RWPE2 (cell line): Measurements from ENCODE around the gene KRT85.

ENCODE experiments used
- ATAC-seq: fragments of 200-7000 bp; cut with Tn5 transposase; 3 replicates; pipeline ENCODE4 v1.9.1; 2021; ENCODE audit warnings: low read depth
- DNase-seq: peaks from one replicate; pipeline ENCODE4 v3.0.0-alpha.2; 2020; ENCODE audit warnings: low spot score
- H3K27ac ChIP-seq: fragments of 450-650 bp; 2 replicates; pipeline ENCODE4 v1.5.1; 2017; ENCODE audit warnings: mild to moderate bottlenecking; ENCODE audit not compliant: poor library complexity, severe bottlenecking
- H3K27me3 ChIP-seq: fragments of 250-450 bp; sonication (Bioruptor Pico); 2 replicates; pipeline ENCODE4 v1.5.1; 2021; ENCODE audit warnings: mild to moderate bottlenecking, moderate library complexity; ENCODE audit not compliant: insufficient read depth, poor library complexity, severe bottlenecking
- H3K36me3 ChIP-seq: fragments of 250-450 bp; sonication (Bioruptor Pico); 2 replicates; pipeline ENCODE4 v1.5.1; 2020; ENCODE audit warnings: low read depth, mild to moderate bottlenecking, moderate library complexity
- H3K4me1 ChIP-seq: fragments of 250-450 bp; sonication (Bioruptor Pico); 2 replicates; pipeline ENCODE4 v1.5.1; 2021; ENCODE audit warnings: mild to moderate bottlenecking, moderate library complexity; ENCODE audit not compliant: insufficient read depth, poor library complexity, severe bottlenecking
- H3K4me3 ChIP-seq: fragments of 250-450 bp; sonication (Bioruptor Pico); 2 replicates; pipeline ENCODE4 v1.5.1; 2021; ENCODE audit warnings: mild to moderate bottlenecking, moderate library complexity; ENCODE audit not compliant: severe bottlenecking
- H3K9me3 ChIP-seq: fragments of 250-450 bp; sonication (Bioruptor Pico); 2 replicates; pipeline ENCODE4 v1.5.1; 2021; ENCODE audit warnings: mild to moderate bottlenecking, moderate library complexity; ENCODE audit not compliant: severe bottlenecking
- CTCF ChIP-seq: fragments of 450-650 bp; IDR thresholded peaks from one replicate; pipeline ENCODE4 v1.5.1; 2017; ENCODE audit warnings: mild to moderate bottlenecking, moderate library complexity; ENCODE audit not compliant: poor library complexity, severe bottlenecking

Gene KRT85

DNA sequence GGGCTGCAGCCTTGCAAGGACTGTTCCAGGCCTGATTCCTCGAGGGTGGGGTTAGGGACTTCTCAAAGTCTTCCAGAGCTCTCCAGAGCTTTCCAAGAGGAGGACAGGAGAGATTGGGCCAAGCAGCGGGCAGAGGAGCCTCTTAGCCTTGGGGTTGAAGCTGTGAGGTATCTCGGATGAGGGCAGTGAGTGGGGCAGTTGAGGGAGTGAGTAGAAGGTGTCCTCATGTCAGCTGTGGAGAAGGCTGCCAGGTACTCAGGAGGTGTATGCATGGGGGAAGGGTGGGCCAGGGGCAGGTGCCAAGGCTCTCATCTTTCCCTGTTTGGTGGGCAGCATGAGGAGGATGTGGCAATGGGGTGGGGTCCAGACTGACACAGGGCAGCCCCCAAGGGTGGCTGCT is 53.8 kb downstream of the KRT85 start:
- TF ChIP-seq CTCF: no peak
- H3K36me3 ChIP-seq: no peaks in the 10 kb centered on the region
- H3K27ac ChIP-seq: no peak overlapping the region
- ATAC-seq (no peak), DNase-seq (no peak)
- no peaks in the 10 kb centered on the region for H3K27me3 ChIP-seq
- H3K4me1 ChIP-seq: no peaks in the 10 kb centered on the region
- no peak overlapping the region for H3K4me3 ChIP-seq
- H3K9me3 ChIP-seq: no peaks in the 10 kb centered on the region

- no peaks in the 10 kb centered on the region for H3K27me3 ChIP-seq
- H3K36me3 ChIP-seq: no peaks in the 10 kb centered on the region
- no peaks in the 10 kb centered on the region for H3K9me3 ChIP-seq
- no peak overlapping the region for H3K27ac ChIP-seq
- no peak overlapping the region for H3K4me3 ChIP-seq
- DNase-seq (no peak), ATAC-seq (no peak)
- no peak for TF ChIP-seq CTCF
- H3K4me1 ChIP-seq: no peaks in the 10 kb centered on the region
These were observed 55.2 kb downstream of the KRT85 start for GRCh38 chr12:52312086-52312485.

GRCh38 chr12:52311285-52311648 is 56.0 kb downstream of the KRT85 start:
- Histone ChIP-seq H3K4me3 (no peak overlapping the region), H3K27ac (no peak overlapping the region), H3K27me3 (no peaks in the 10 kb centered on the region), H3K9me3 (no peaks in the 10 kb centered on the region), H3K4me1 (no peaks in the 10 kb centered on the region), H3K36me3 (no peaks in the 10 kb centered on the region)
- ATAC-seq: no peak
- no peak for TF ChIP-seq CTCF
- DNase-seq: no peak

GRCh38 chr12:52310622-52311284 is 56.5 kb downstream of the KRT85 start:
- no peaks in the 10 kb centered on the region for H3K9me3 ChIP-seq
- no peaks in the 10 kb centered on the region for H3K36me3 ChIP-seq
- no peaks in the 10 kb centered on the region for H3K27me3 ChIP-seq
- ATAC-seq: no peak
- DNase-seq: no peak
- TF ChIP-seq CTCF: no peak
- H3K27ac ChIP-seq: no peak overlapping the region
- no peak overlapping the region for H3K4me3 ChIP-seq
- no peaks in the 10 kb centered on the region for H3K4me1 ChIP-seq
